ENCODE measurements around the gene RHBDL1. TPM values are rescaled to one million over a fixed set of nuclear protein-coding genes. Genes with fewer than 3 reads are reported as not detected.

The RHBDL1 gene
- total and polyA plus RNA-seq, 2 of the 8 experiments (the other 6 are each of a cell fraction or from before 2014, with no cell fraction given), result 4.0 to 8.1 TPM

- WGBS, 2 experiments (ENCODE audit: extremely low coverage in 1 of 2, insufficient coverage in 1 of 2, insufficient read length in 1 of 2, insufficient replicate concordance in 2 of 2, low coverage in 1 of 2, low lambda C conversion rate in 2 of 2, missing lambda C conversion rate in 1 of 2), result 85% methylated on average over 22 of the region's 22 CpGs; no CpG with 5 or more reads in 1 of the 2 experiments
- peaks cover 8 to 30% (median 25%) of the 10 kb centered on the region in 4 experiments; a peak in 6 of 8 replicates for H3K36me3 ChIP-seq (ENCODE audit: control insufficient read depth in 2 of 4, insufficient read depth in 4 of 4, low read length in 3 of 4)
- H4K8ac ChIP-seq (ENCODE audit: extremely low read depth, insufficient read depth, low read length), result peak overlapping the region; percentile 89
- H3K23ac ChIP-seq (ENCODE audit: insufficient read length), result no peak overlapping the region
- peaks cover 0 to 8% (median 5%) of the 10 kb centered on the region in 4 experiments; a peak in 5 of 7 replicates for H3K4me1 ChIP-seq (replicated peaks in 1 of 4; ENCODE audit: control insufficient read depth in 3 of 4, insufficient read depth in 4 of 4, low read length in 3 of 4)
- FAIRE-seq (no peak), DNase-seq (ENCODE audit: low read depth in 1 of 2, low spot score in 2 of 2) (no peak)
- H3K4me3 ChIP-seq (ENCODE audit: extremely low read depth in 1 of 4, insufficient read depth in 2 of 4, low read depth in 3 of 4, low read length in 4 of 4), result 0 out of 8 replicates have a peak overlapping the region, but pooled peaks of 1 of the 4 experiments have one; percentile 89
- H3K27ac ChIP-seq (ENCODE audit: low read depth, low read length), result no peak overlapping the region
- H3K79me1 ChIP-seq (ENCODE audit: low read depth, low read length), result peaks cover 13% of the 10 kb centered on the region
- H3K9ac ChIP-seq (replicated peaks in 1 of 4; ENCODE audit: extremely low read depth in 1 of 4, low read depth in 3 of 4, low read length in 3 of 4), result no peak overlapping the region
- no peak overlapping the region for H2BK20ac ChIP-seq (ENCODE audit: low read length)
- no peak overlapping the region for H3K18ac ChIP-seq (ENCODE audit: extremely low read depth, low read length)
- peaks cover 0 to 13% of the 10 kb centered on the region in 2 experiments; a peak in 1 of 4 replicates for H3K79me2 ChIP-seq (ENCODE audit: control insufficient read depth in 1 of 2, insufficient read depth in 2 of 2, low read length in 2 of 2)
- H2BK12ac ChIP-seq (ENCODE audit: low read depth, low read length), result peak overlapping the region; percentile 53; the same call in 1 of the 2 replicates
- peaks cover 3 to 19% of the 10 kb centered on the region in 2 experiments for H4K20me1 ChIP-seq (replicated peaks in 1 of 2; ENCODE audit: control insufficient read depth in 1 of 2, insufficient read depth in 2 of 2, low read length in 2 of 2)
- H3K56ac ChIP-seq (replicated peaks; ENCODE audit: insufficient read length, low read depth, low read length), result no peak overlapping the region
- CTCF ChIA-PET (ENCODE audit: partially characterized antibody), result interaction anchor here (0.6 to 12.0 kb wide), 12 partner anchors 9 to 99 kb away, joined by 3 to 104 read pairs (median 4); partner anchors contain the start of genes JMJD8, WDR24 and WDR90
- H3K27me3 ChIP-seq (replicated peaks in 1 of 4; ENCODE audit: control insufficient read depth in 3 of 4, extremely low read depth in 1 of 4, insufficient read depth in 3 of 4, low read length in 3 of 4), result no peaks in the 10 kb centered on the region
- peak overlapping the region; percentile 73 for H4K91ac ChIP-seq (replicated peaks; ENCODE audit: insufficient read length, low read length)
- 0 out of 2 replicates have a peak overlapping the region, but pooled peaks have one; percentile 4 for H2AK5ac ChIP-seq (ENCODE audit: low read depth, low read length)
- H2BK120ac ChIP-seq (replicated peaks; ENCODE audit: low read depth, low read length), result no peak overlapping the region
- H2BK15ac ChIP-seq (ENCODE audit: low read length), result peak overlapping the region; percentile 46; the same call in 1 of the 2 replicates
- H3K23me2 ChIP-seq (ENCODE audit: low read depth, low read length), result peaks cover 5% of the 10 kb centered on the region; the same call in 1 of the 2 replicates
- H3K9me3 ChIP-seq (ENCODE audit: insufficient read depth in 2 of 2, low read depth in 1 of 2, low read length in 1 of 2), result no peaks in the 10 kb centered on the region
- no peak overlapping the region for H3K4me2 ChIP-seq (ENCODE audit: insufficient read depth in 1 of 2, low read depth in 2 of 2, low read length in 2 of 2)
- no peak overlapping the region for H2AFZ ChIP-seq (ENCODE audit: low read length)
- no peak overlapping the region for H3K14ac ChIP-seq (ENCODE audit: insufficient read length)
- POLR2A ChIA-PET (ENCODE audit: partially characterized antibody), result interaction anchor here (0.7 to 17.4 kb wide), 11 partner anchors 9 to 141 kb away, joined by 3 to 214 read pairs (median 4); partner anchors contain the start of genes JMJD8, RHBDL1, STUB1 and WDR90
- H4K5ac ChIP-seq (ENCODE audit: insufficient read length, low read depth, low read length), result no peak overlapping the region
- 0 out of 2 replicates have a peak overlapping the region, but pooled peaks have one; percentile 32 for H2BK5ac ChIP-seq (ENCODE audit: low read depth, low read length)
- peak overlapping the region; percentile 53 for H3K4ac ChIP-seq (replicated peaks; ENCODE audit: insufficient read length, low read depth, low read length)
- TF ChIP-seq SP1 (IDR thresholded peaks at IDR 0.05; ENCODE audit: low read depth, low read length) (no peak), ATF2 (IDR thresholded peaks at IDR 0.05; ENCODE audit: low read length) (no peak), POLR2AphosphoS5 (IDR thresholded peaks at IDR 0.05; ENCODE audit: low read depth, low read length) (no peak), POU5F1 (IDR thresholded peaks at IDR 0.05; ENCODE audit: low read depth, low read length) (no peak), RBBP5 (IDR thresholded peaks at IDR 0.05; ENCODE audit: borderline replicate concordance, low read depth, low read length) (no peak), RAD21 (IDR thresholded peaks at IDR 0.05 in 1 of 2, conservative IDR thresholded peaks at IDR 0.05 in 1 of 2; ENCODE audit: low read depth in 2 of 2, low read length in 2 of 2) (no peak)
Measured at GRCh38 chr16:667113-667779, 8.2 kb upstream of the RHBDL1 start.
